ENCODE data around the gene CLDN6. TPM values are rescaled to one million over a fixed set of nuclear protein-coding genes. Genes with fewer than 3 reads are reported as not detected.
A peak's percentile ranks its signal among the peaks of the same experiment; 100 is the strongest.

CLDN6 gene
- total and polyA plus RNA-seq, 9 of the 15 experiments (the other 6 are each of a cell fraction or from before 2014, with no cell fraction given): 0.22 to 0.75 (median 0.38) TPM; not detected in 3

DNA sequence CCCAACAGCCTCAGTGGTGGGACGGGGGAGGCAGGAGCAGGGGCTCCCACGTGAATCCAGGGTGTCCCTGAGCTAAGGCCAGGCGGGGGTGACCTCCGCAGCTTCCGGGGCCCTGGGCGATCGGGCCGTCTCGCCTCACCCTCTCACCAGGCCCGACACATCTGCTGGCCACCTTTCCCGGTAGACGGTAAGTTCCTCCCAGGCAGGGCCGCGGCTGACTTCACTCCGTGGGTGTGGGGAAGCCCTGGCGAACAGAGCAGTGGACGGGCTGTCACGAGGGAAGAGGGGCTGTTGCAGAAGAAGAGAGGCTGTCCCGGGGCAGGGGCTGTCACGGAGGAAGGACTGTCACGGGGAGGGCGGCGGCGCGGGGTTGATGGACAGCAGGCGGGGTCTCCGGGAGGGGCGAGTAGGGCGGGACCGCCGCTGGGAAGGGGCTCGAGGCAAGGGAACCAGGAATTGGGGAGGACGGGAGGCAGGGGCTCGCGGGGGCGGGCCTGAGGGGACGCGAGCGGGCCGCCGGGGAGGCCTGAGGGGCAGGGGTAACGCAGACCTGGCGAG is 38.2 kb downstream of the CLDN6 start:
- no peak for FAIRE-seq
- Histone ChIP-seq H3K9me3 (replicated peaks; ENCODE audit: control insufficient read depth, insufficient read depth, low read depth, low read length) (no peaks in the 10 kb centered on the region), H3K4me3 (peak overlapping the region; percentile 63), H3K9me1 (ENCODE audit: control insufficient read depth, insufficient read depth, low read length) (no peaks in the 10 kb centered on the region), H4K20me1 (replicated peaks; ENCODE audit: control insufficient read depth, insufficient read depth, low read length) (no peaks in the 10 kb centered on the region; the same call in 1 of the 2 replicates), H3K27me3 (ENCODE audit: control insufficient read depth in 2 of 2, insufficient read depth in 2 of 2, low read length in 2 of 2) (no peaks in the 10 kb centered on the region), H3K27ac (ENCODE audit: extremely low read depth, low read depth, low read length) (peak overlapping the region; percentile 99), H3K9ac (ENCODE audit: insufficient read depth in 1 of 2, low read depth in 2 of 2, low read length in 2 of 2) (peak overlapping the region; percentile 97 to 100), H3K36me3 (ENCODE audit: control insufficient read depth, insufficient read depth, low read length) (peaks cover 48% of the 10 kb centered on the region; the same call in 2 of the 3 replicates), H3K4me2 (ENCODE audit: insufficient read depth, low read length) (peak overlapping the region; percentile 97), H3K4me1 (replicated peaks in 1 of 2; ENCODE audit: control insufficient read depth in 2 of 2, insufficient read depth in 2 of 2, low read length in 2 of 2) (peaks cover 19 to 83% of the 10 kb centered on the region in 2 experiments), H3K79me2 (ENCODE audit: control insufficient read depth, insufficient read depth, low read length) (peaks cover 47% of the 10 kb centered on the region), H2AFZ (ENCODE audit: low read depth, low read length) (peak overlapping the region; percentile 12; the same call in 1 of the 2 replicates)
- intact Hi-C loops (cut with micrococcal nuclease): loop anchor here (2.0 to 5.0 kb wide), 3 partner anchors 52 to 107 kb away; no protein-coding TSS in a partner anchor
- in situ Hi-C loops (cut with MboI): no loop called here
- POLR2A ChIA-PET: interaction anchor here (0.6 to 3.5 kb wide), 6 partner anchors 7 to 1202 kb away, joined by 3 to 23 read pairs (median 4); partner anchors contain the start of genes KREMEN2 and PAQR4
- BruUV-seq (replicated peaks): TSS peak; percentile 43
- CTCF ChIA-PET (ENCODE audit: low intra/inter-chr PET ratio): interaction anchor here (0.6 kb wide), 1 partner anchor 40 kb away, joined by 6 read pairs; no protein-coding TSS in a partner anchor
- WGBS (ENCODE audit: insufficient coverage, low coverage, missing lambda C conversion rate): under 1% methylated on average over 27 of the region's 43 CpGs
- peak; percentile 69 to 82 (median 78) for DNase-seq (ENCODE audit: extremely low read depth in 1 of 4, low spot score in 3 of 4)
- ATAC-seq: peak; percentile 39
- TF ChIP-seq KLF16 (IDR thresholded peaks at IDR 0.05): no peak
- peak; percentile 41; the same call in 1 of the 2 replicates for TF ChIP-seq ELF1 (tag; IDR thresholded peaks at IDR 0.05)
- no peak for TF ChIP-seq CBX8 (IDR thresholded peaks at IDR 0.05; ENCODE audit: borderline replicate concordance, extremely low read depth, low read depth, low read length, poor library complexity, severe bottlenecking)
- no peak for TF ChIP-seq CREBBP (IDR thresholded peaks at IDR 0.05; ENCODE audit: low read depth, low read length)
- TF ChIP-seq JUND (IDR thresholded peaks at IDR 0.05; ENCODE audit: borderline replicate concordance, low read depth, low read length): no peak
- TF ChIP-seq JUND (tag; IDR thresholded peaks at IDR 0.05; ENCODE audit: borderline replicate concordance, low read depth, low read length): no peak
- no peak for TF ChIP-seq CTBP1 (IDR thresholded peaks at IDR 0.05; ENCODE audit: borderline replicate concordance)
- 0 out of 2 replicates have a peak, but pooled peaks have one; percentile 2 for TF ChIP-seq ZNF395 (CRISPR knock-in tag; IDR thresholded peaks at IDR 0.05)
- TF ChIP-seq PML (IDR thresholded peaks at IDR 0.05; ENCODE audit: low read length): no peak
- TF ChIP-seq POLR2H (tag; IDR thresholded peaks at IDR 0.05; ENCODE audit: low read depth): no peak
- no peak for TF ChIP-seq MAX (CRISPR knock-in tag; IDR thresholded peaks at IDR 0.05)
- TF ChIP-seq ZNF449 (CRISPR knock-in tag; IDR thresholded peaks at IDR 0.05): no peak
- no peak for TF ChIP-seq ZNF436 (CRISPR knock-in tag; IDR thresholded peaks at IDR 0.05)
- no peak for TF ChIP-seq CCNT2 (IDR thresholded peaks at IDR 0.05; ENCODE audit: borderline replicate concordance, extremely low read depth, insufficient read length, low read depth, low read length)
- TF ChIP-seq MEF2A (IDR thresholded peaks at IDR 0.05; ENCODE audit: control insufficient read depth, low read depth, low read length): no peak
- no peak; the same call in 1 of the 2 replicates for TF ChIP-seq MYC (IDR thresholded peaks at IDR 0.05; ENCODE audit: low read depth, low read length)
- no peak for TF ChIP-seq MYC (CRISPR knock-in tag; IDR thresholded peaks at IDR 0.05; ENCODE audit: borderline replicate concordance, low read depth)
- TF ChIP-seq ZNF354B (CRISPR knock-in tag; IDR thresholded peaks at IDR 0.05): no peak

All from K562 (cell line).